Right ventricle myocardium inferior (tissue), 1 donor: ENCODE measurements around the gene LIPC. TPM values are rescaled to one million over a fixed set of nuclear protein-coding genes. Genes with fewer than 3 reads are reported as not detected.

Experiments used
- ATAC-seq: fragments of 200-7000 bp; cut with Tn5 transposase; one replicate; pipeline ENCODE4 v1.9.1; 2020; ENCODE audit warnings: mild to moderate bottlenecking, moderate library complexity
- DNase-seq: peaks from one replicate; pipeline ENCODE4 v3.0.0; 2021; ENCODE audit errors: missing footprints
- intact Hi-C: fragments of 100-400 bp; cut with DNase I; formaldehyde crosslinking; loops from one replicate; pipeline ENCODE4 v1.11.0; 2022
- long read RNA-seq: library from polyadenylated mRNA; unstranded; transcript quantifications from one replicate; pipeline ENCODE4 v2.0.0, GENCODE V29; 2021
- total RNA-seq: library from RNA; stranded (reverse); fragmentation: NEBNext Ultra II Directional; extraction: Animal tissue kit (Norgen Biotek cat#: 25700); gene quantifications from one replicate; pipeline ENCODE4 v1.2.1, GENCODE V29; 2021
- donor health status: DM: no; HTN: yes; CAD: no; lungs with severe emphysema.

LIPC gene
- 0.70 TPM for total RNA-seq
- long read RNA-seq, partial matches to known transcripts, result 0 of 2 reads
- long read RNA-seq, other reads (novel, unspliced or antisense), result 2 of 2 reads

GRCh38 chr15:58431221-58432149 lies at the start of gene LIPC:
Gene LIPC (plus strand): TSS chr15:58431991. CDS start chr15:58432033, 42 bp downstream.
- ATAC-seq (no peak), DNase-seq (no peak)
- intact Hi-C loops, result no loop called here

GRCh38 chr15:58383876-58384275 lies 47.9 kb upstream of the LIPC start:
- DNase-seq, result no peak
- no peak for ATAC-seq
- intact Hi-C loops, result no loop called here

GRCh38 chr15:58384667-58385066 lies 47.1 kb upstream of the LIPC start:
- intact Hi-C loops, result no loop called here
- ATAC-seq (no peak), DNase-seq (no peak)

- intact Hi-C loops, result no loop called here
- ATAC-seq (no peak), DNase-seq (no peak)
Observed at GRCh38 chr15:58386081-58386480, 45.7 kb upstream of the LIPC start.

GRCh38 chr15:58386641-58387040 lies 45.1 kb upstream of the LIPC start:
- DNase-seq (no peak), ATAC-seq (no peak)
- intact Hi-C loops, result no loop called here

- intact Hi-C loops, result no loop called here
- ATAC-seq, result no peak
- DNase-seq, result no peak
Observed at GRCh38 chr15:58387130-58387529, 44.7 kb upstream of the LIPC start.

- DNase-seq, result no peak
- ATAC-seq, result no peak
- intact Hi-C loops, result no loop called here
Observed at GRCh38 chr15:58388211-58388610, 43.6 kb upstream of the LIPC start.

- no peak for DNase-seq
- ATAC-seq, result no peak
- intact Hi-C loops, result no loop called here
Observed at GRCh38 chr15:58390118-58390517, 41.7 kb upstream of the LIPC start.

- no peak for ATAC-seq
- intact Hi-C loops, result no loop called here
- DNase-seq, result no peak
Observed at GRCh38 chr15:58390655-58391054, 41.1 kb upstream of the LIPC start.

- ATAC-seq, result no peak
- no peak for DNase-seq
- intact Hi-C loops, result no loop called here
Observed at GRCh38 chr15:58391088-58391487, 40.7 kb upstream of the LIPC start.

- DNase-seq (no peak), ATAC-seq (no peak)
- intact Hi-C loops, result no loop called here
Observed at GRCh38 chr15:58392141-58392540, 39.6 kb upstream of the LIPC start.

- DNase-seq, result no peak
- no peak for ATAC-seq
- intact Hi-C loops, result no loop called here
Observed at GRCh38 chr15:58392611-58393161, 39.1 kb upstream of the LIPC start.

- ATAC-seq, result no peak
- intact Hi-C loops, result no loop called here
- DNase-seq, result no peak
Observed at GRCh38 chr15:58393241-58393662, 38.5 kb upstream of the LIPC start.

GRCh38 chr15:58396181-58396580 lies 35.6 kb upstream of the LIPC start:
- no peak for ATAC-seq
- no peak for DNase-seq
- intact Hi-C loops, result no loop called here

GRCh38 chr15:58398071-58398470 lies 33.7 kb upstream of the LIPC start:
- ATAC-seq (no peak), DNase-seq (no peak)
- intact Hi-C loops, result no loop called here

GRCh38 chr15:58398643-58399042 lies 33.1 kb upstream of the LIPC start:
- intact Hi-C loops, result no loop called here
- DNase-seq, result no peak
- no peak for ATAC-seq

GRCh38 chr15:58399739-58400138 lies 32.1 kb upstream of the LIPC start:
- intact Hi-C loops, result no loop called here
- DNase-seq, result no peak
- no peak for ATAC-seq

GRCh38 chr15:58401276-58401675 lies 30.5 kb upstream of the LIPC start:
- ATAC-seq (no peak), DNase-seq (no peak)
- intact Hi-C loops, result no loop called here

- no peak for DNase-seq
- ATAC-seq, result peak; percentile 34
- intact Hi-C loops, result no loop called here
Observed at GRCh38 chr15:58401991-58402649, 29.7 kb upstream of the LIPC start.

GRCh38 chr15:58403581-58403980 lies 28.2 kb upstream of the LIPC start:
- no peak for DNase-seq
- ATAC-seq, result no peak
- intact Hi-C loops, result no loop called here
